ENCODE results near the gene KRT26. TPM values are rescaled to one million over a fixed set of nuclear protein-coding genes. Genes with fewer than 3 reads are reported as not detected.
"Not testable (repeated sequence)": the region's sequence is repeated elsewhere in the genome, so short reads cannot be mapped to it uniquely, and the experiment has no call there.

The KRT26 gene
- total and polyA plus RNA-seq, 12 donors: not detected

DNA sequence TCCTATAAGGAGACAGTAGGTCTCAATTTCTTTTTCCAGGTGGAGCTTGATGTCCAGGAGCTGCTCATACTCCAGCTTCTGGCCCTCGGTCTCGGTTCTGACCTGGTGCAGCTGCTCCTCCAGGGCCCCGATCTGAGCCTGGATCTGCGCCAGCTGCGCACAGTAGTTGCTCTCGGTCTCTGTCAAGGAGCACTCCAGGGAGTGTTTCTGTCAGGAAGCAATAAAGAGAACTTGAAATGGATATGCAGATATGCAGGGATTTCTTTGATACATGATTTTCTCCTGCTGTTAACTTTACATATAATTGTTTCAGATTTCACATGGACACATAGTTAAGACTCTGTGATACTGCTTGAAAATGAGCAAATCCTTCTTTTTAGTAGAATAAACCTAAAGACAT lies 21.6 kb downstream of the KRT26 start:
- H3K27ac ChIP-seq: no peak overlapping the region
- ATAC-seq (no peak), DNase-seq (no peak)
- 78 to 87% methylated on average over 6 of the region's 6 CpGs for whole genome bisulfite sequencing, 2 donors
- H3K36me3 ChIP-seq: no peaks in the 10 kb centered on the region
- intact Hi-C loops (cut with DNase I): no loop called here
- peaks cover 0 to 6% (median 0%) of the 10 kb centered on the region in 11 donors for H3K9me3 ChIP-seq
- H3K27me3 ChIP-seq: peaks cover 0 to 50% (median 10%) of the 10 kb centered on the region in 7 donors
- TF ChIP-seq, protein P1, sequence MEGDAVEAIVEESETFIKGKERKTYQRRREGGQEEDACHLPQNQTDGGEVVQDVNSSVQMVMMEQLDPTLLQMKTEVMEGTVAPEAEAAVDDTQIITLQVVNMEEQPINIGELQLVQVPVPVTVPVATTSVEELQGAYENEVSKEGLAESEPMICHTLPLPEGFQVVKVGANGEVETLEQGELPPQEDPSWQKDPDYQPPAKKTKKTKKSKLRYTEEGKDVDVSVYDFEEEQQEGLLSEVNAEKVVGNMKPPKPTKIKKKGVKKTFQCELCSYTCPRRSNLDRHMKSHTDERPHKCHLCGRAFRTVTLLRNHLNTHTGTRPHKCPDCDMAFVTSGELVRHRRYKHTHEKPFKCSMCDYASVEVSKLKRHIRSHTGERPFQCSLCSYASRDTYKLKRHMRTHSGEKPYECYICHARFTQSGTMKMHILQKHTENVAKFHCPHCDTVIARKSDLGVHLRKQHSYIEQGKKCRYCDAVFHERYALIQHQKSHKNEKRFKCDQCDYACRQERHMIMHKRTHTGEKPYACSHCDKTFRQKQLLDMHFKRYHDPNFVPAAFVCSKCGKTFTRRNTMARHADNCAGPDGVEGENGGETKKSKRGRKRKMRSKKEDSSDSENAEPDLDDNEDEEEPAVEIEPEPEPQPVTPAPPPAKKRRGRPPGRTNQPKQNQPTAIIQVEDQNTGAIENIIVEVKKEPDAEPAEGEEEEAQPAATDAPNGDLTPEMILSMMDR (IDR thresholded peaks at IDR 0.05): no peak
- H3K4me3 ChIP-seq: no peak overlapping the region
- H3K4me1 ChIP-seq: no peaks in the 10 kb centered on the region

DNA sequence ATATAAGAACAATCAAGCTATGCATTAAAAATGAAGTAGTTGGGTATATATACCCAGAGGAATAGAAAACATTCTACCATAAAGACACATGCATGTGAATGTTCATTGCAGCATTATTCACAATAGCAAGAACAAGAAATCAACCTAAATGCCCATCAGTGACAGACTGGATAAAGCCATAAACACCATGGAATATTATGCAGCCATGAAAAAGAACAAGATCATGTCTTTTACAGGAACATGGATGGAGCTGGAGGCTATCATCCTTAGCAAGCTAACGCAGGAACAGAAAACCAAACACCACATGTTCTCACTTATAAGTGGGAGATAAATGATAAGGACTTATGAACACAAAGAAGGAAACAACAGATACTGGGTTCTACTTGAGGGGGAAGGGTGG lies 23.3 kb downstream of the KRT26 start:
- 55 to 66% methylated on average over 1 of the region's 1 CpG for WGBS, 2 donors
- ATAC-seq; intact Hi-C loops (cut with DNase I); H3K36me3 ChIP-seq; H3K9me3 ChIP-seq; H3K27ac ChIP-seq; DNase-seq; H3K4me1 ChIP-seq; H3K4me3 ChIP-seq: not testable (repeated sequence)
- H3K27me3 ChIP-seq: peaks cover 0 to 53% (median 13%) of the 10 kb centered on the region in 7 donors

DNA sequence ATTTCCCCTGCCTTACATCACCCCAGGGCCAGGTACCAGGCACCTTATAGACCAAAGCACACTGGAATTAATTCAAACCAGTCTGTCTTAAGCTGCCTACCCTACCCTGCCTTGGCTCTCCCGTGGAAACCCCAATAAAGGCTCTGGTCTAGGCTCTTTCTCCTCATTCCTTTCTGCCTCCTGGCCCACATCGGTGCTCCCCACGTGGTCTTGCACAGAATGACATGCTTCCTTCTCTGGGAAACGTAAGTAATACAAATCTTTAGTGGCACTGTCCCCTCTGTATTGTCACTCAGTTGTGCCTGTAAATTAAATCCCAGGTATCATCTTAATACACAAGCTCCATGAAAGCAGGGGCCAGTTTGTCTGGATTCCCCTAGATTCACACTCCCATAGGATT lies 33.4 kb downstream of the KRT26 start:
- ATAC-seq (no peak), DNase-seq (no peak)
- no peaks in the 10 kb centered on the region for H3K4me1 ChIP-seq
- no peak overlapping the region for H3K4me3 ChIP-seq
- 48 to 53% methylated on average over 4 of the region's 4 CpGs for WGBS, 2 donors
- H3K27ac ChIP-seq: no peak overlapping the region
- peaks cover 0 to 24% (median 10%) of the 10 kb centered on the region in 7 donors for H3K27me3 ChIP-seq
- intact Hi-C loops (cut with DNase I): no loop called here
- TF ChIP-seq, protein P1 (IDR thresholded peaks at IDR 0.05): no peak
- peaks cover 0 to 16% (median 3%) of the 10 kb centered on the region in 11 donors for H3K9me3 ChIP-seq
- H3K36me3 ChIP-seq: no peaks in the 10 kb centered on the region

DNA sequence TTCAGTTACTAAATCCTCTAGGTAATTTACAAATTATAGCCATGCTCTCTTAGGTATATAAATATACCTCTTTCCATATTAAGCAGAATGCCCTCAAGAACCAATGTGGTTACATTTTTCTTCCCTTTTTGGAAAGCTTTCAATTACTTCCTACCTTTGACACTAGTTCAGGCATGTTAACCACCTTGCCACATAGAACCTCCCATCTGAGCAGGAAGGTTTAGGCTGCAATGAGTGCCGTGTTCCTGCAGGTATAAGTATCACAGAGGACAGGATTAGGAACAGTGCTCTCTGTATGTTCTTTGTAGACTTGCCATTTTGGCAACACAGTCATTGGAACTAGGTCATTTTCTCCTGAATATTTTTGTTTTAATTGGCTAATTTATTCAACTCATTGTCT lies 37.0 kb downstream of the KRT26 start:
- ATAC-seq: no peak
- DNase-seq: no peak
- no peaks in the 10 kb centered on the region for H3K4me1 ChIP-seq
- TF ChIP-seq, protein P1 (IDR thresholded peaks at IDR 0.05): no peak
- no peaks in the 10 kb centered on the region for H3K9me3 ChIP-seq
- 83% methylated on average over 1 of the region's 1 CpG for WGBS, 2 donors
- H3K27me3 ChIP-seq: peaks cover 0 to 30% (median 6%) of the 10 kb centered on the region in 7 donors
- H3K27ac ChIP-seq: no peak overlapping the region
- no peaks in the 10 kb centered on the region for H3K36me3 ChIP-seq
- no peak overlapping the region for H3K4me3 ChIP-seq
- intact Hi-C loops (cut with DNase I): no loop called here

DNA sequence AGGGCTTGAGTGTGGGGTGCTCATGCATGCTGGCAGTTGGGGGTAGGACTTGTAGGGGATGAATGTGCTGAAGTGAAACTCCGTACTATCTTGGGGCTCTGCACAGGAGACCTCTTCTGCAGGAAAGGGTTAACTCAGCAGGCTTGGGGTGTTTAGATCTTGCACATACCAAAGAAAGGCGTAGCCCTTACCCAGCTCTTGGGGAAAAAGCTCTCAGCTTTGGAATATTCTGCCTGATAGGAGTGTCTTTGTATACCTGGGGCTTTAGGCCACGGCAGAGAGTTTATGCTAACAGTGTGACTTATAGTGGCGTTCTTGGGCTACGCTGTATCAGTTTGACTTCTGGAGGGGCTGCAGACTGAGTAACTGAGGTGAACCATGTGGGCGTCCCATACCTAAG lies 38.0 kb downstream of the KRT26 start:
- H3K9me3 ChIP-seq: no peaks in the 10 kb centered on the region
- WGBS, 2 donors: 84 to 85% methylated on average over 6 of the region's 6 CpGs
- ATAC-seq (no peak), DNase-seq (no peak)
- no peak overlapping the region for H3K4me3 ChIP-seq
- H3K4me1 ChIP-seq: no peaks in the 10 kb centered on the region
- H3K27me3 ChIP-seq: peaks cover 0 to 39% (median 9%) of the 10 kb centered on the region in 7 donors
- H3K36me3 ChIP-seq: no peaks in the 10 kb centered on the region
- no peak overlapping the region for H3K27ac ChIP-seq
- intact Hi-C loops (cut with DNase I): no loop called here
- TF ChIP-seq, protein P1 (IDR thresholded peaks at IDR 0.05): no peak

Measured in heart right ventricle (tissue), 16 donors.